PC-3 (cell line): Measurements from ENCODE around the gene RFX4.

Experiments used
- EZH2 ChIP-seq: fragments of 300-600 bp; sonication (generic); IDR thresholded peaks from one replicate; pipeline ENCODE4 v1.6.1; 2017; ENCODE audit warnings: antibody characterized with exemption, mild to moderate bottlenecking, low read length; ENCODE audit not compliant: unreplicated experiment
- EZH2phosphoT487 ChIP-seq: fragments of 300-600 bp; sonication (generic); IDR thresholded peaks from 2 replicates; pipeline ENCODE4 v1.6.1; 2018; ENCODE audit warnings: mild to moderate bottlenecking, antibody characterized with exemption, low read length, borderline replicate concordance
- TF ChIP-seq, protein P1 (sequence below): fragments of 300-600 bp; sonication (generic); conservative IDR thresholded peaks from 2 replicates; pipeline ENCODE4 v1.5.1; 2017; ENCODE audit warnings: antibody characterized with exemption, low read depth, mild to moderate bottlenecking, low read length

DNA sequence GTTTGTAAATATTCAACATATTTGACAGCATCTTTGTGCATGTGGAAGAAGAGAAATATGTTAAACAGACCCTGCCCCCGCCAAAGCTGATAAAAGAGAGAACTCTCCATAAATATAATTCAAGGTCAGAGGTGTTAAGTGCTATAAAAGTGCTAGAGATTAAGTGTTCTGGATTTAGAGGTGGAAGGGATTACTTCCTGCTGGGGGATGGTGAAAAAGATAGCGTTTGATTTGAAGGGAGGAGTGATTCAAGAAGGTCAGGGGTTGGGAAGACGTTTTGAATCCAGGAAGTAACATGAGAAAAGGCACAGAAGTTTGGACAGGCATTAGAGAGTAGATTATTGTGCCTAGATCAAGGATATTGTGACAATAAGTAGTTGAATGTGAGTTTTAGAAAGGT, 221.9 kb downstream of the RFX4 start:
- TF ChIP-seq, protein P1, sequence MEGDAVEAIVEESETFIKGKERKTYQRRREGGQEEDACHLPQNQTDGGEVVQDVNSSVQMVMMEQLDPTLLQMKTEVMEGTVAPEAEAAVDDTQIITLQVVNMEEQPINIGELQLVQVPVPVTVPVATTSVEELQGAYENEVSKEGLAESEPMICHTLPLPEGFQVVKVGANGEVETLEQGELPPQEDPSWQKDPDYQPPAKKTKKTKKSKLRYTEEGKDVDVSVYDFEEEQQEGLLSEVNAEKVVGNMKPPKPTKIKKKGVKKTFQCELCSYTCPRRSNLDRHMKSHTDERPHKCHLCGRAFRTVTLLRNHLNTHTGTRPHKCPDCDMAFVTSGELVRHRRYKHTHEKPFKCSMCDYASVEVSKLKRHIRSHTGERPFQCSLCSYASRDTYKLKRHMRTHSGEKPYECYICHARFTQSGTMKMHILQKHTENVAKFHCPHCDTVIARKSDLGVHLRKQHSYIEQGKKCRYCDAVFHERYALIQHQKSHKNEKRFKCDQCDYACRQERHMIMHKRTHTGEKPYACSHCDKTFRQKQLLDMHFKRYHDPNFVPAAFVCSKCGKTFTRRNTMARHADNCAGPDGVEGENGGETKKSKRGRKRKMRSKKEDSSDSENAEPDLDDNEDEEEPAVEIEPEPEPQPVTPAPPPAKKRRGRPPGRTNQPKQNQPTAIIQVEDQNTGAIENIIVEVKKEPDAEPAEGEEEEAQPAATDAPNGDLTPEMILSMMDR = no peak
- TF ChIP-seq EZH2 = no peak
- TF ChIP-seq EZH2phosphoT487 = no peak
